ENCODE results near the gene PLD2.
A peak's percentile ranks its signal among the peaks of the same experiment; 100 is the strongest.
"Not testable (repeated sequence)": the region's sequence is repeated elsewhere in the genome, so short reads cannot be mapped to it uniquely, and the experiment has no call there.

Gene PLD2

GRCh38 chr17:4850246-4850645, 43.3 kb downstream of the PLD2 start:
- H3K9me3 Mint-ChIP-seq = peaks cover 6% of the 10 kb centered on the region
- peaks cover 18% of the 10 kb centered on the region for H3K4me1 Mint-ChIP-seq
- no peak overlapping the region for H3K4me3 Mint-ChIP-seq
- CTCF ChIA-PET = no interaction called here
- no peaks in the 10 kb centered on the region for H3K27me3 Mint-ChIP-seq
- H3K36me3 Mint-ChIP-seq = peaks cover 26% of the 10 kb centered on the region
- H3K27ac Mint-ChIP-seq = no peak overlapping the region
- no peak for DNase-seq

- Mint-ChIP-seq H3K4me3 (no peak overlapping the region), H3K4me1 (peaks cover 18% of the 10 kb centered on the region), H3K36me3 (peaks cover 27% of the 10 kb centered on the region), H3K27me3 (no peaks in the 10 kb centered on the region), H3K9me3 (peaks cover 6% of the 10 kb centered on the region), H3K27ac (no peak overlapping the region)
- CTCF ChIA-PET = interaction anchor here (0.5 kb wide), 1 partner anchor 234 kb away, joined by 3 read pairs; no protein-coding TSS in a partner anchor
- no peak for DNase-seq
Observed at GRCh38 chr17:4851084-4851483, 44.1 kb downstream of the PLD2 start.

DNA sequence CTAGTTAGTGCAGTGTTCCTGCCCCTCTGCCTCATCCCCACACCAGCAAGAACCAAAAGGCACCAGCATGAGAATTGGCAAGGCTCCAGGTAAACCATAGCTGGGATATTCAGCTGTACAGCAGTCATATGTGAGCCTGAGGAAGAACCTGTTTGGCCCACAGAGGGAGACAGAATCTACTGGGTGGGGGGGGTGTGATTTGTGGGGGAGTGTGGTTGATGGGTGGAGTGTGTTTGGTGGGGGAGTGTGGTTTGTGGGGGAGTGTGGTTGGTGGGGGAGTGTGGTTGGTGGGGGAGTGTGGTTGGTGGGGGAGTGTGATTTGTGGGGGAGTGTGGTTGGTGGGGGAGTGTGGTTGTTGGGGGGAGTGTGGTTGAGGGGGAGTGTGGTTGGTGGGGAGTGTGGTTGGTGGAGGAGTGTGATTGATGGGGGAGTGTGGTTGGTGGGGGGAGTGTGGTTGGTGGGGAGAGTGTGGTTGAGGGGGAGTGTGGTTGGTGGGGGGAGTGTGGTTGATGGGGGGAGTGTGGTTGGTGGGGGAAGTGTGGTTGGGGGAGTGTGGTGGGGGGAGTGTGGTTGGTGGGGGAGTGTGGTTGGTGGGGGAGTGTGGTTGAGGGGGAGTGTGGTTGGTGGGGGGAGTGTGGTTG, 45.7 kb downstream of the PLD2 start:
- CTCF ChIA-PET = no interaction called here
- H3K36me3 Mint-ChIP-seq = peaks cover 34% of the 10 kb centered on the region
- H3K27ac Mint-ChIP-seq = peak overlapping the region; percentile 50
- no peaks in the 10 kb centered on the region for H3K27me3 Mint-ChIP-seq
- H3K9me3 Mint-ChIP-seq = peaks cover 6% of the 10 kb centered on the region
- no peak overlapping the region for H3K4me3 Mint-ChIP-seq
- no peak for DNase-seq
- peaks cover 18% of the 10 kb centered on the region for H3K4me1 Mint-ChIP-seq

DNA sequence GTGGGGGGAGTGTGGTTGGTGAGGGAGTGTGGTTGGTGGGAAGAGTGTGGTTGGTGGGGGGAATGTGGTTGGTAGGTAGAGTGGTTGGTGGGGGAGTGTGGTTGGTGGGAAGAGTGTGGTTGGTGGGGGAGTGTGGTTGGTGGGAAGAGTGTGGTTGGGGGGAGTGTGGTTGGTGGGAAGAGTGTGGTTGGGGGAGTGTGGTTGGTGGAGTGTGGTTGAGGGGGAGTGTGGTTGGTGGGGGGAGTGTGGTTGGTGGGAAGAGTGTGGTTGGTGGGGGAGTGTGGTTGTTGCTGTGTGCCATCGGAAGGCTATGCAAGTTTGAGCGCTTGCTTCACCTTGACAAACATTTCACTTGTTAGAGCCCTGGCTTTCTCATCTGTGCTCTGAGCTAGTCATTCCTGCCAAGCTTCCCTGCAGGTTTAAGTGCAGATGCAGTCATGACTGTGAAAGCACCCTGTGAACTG, 46.3 kb downstream of the PLD2 start:
- Mint-ChIP-seq H3K4me1 (peaks cover 18% of the 10 kb centered on the region), H3K27ac (no peak overlapping the region), H3K27me3 (no peaks in the 10 kb centered on the region), H3K36me3 (peaks cover 34% of the 10 kb centered on the region), H3K9me3 (peaks cover 6% of the 10 kb centered on the region), H3K4me3 (no peak overlapping the region)
- no peak for DNase-seq
- CTCF ChIA-PET = no interaction called here

DNA sequence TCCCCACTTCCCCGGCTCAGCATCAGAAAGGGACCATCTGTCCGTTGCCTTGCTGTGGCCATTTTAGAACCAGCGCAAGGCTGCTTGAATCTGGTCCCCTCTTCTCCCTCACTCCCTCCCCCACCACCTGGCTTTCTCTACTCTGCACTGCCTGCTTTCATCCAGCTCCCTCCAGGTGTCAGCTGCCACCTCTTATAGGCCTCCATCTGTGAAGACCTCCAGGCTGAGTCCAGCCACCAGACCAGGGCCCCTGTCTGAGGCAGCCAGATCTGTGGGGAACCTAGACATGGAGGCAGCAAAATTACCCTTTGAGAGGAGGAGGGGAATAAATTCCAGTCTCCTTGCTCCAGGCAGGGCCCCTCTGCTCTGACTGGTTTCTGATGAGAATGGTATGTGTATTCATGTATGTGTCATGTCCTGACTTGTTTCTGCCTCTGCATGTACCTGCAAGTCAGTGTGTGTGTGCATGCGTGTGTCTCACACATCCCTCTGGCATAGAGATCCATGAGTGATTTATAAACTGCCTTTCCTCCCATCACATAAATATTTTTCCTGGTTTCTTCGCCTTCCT, 47.2 kb downstream of the PLD2 start:
- H3K9me3 Mint-ChIP-seq = peaks cover 6% of the 10 kb centered on the region
- CTCF ChIA-PET = no interaction called here
- no peak for DNase-seq
- H3K4me3 Mint-ChIP-seq = no peak overlapping the region
- peaks cover 21% of the 10 kb centered on the region for H3K4me1 Mint-ChIP-seq
- H3K27ac Mint-ChIP-seq = peak overlapping the region; percentile 57
- no peaks in the 10 kb centered on the region for H3K27me3 Mint-ChIP-seq
- peaks cover 36% of the 10 kb centered on the region for H3K36me3 Mint-ChIP-seq

DNA sequence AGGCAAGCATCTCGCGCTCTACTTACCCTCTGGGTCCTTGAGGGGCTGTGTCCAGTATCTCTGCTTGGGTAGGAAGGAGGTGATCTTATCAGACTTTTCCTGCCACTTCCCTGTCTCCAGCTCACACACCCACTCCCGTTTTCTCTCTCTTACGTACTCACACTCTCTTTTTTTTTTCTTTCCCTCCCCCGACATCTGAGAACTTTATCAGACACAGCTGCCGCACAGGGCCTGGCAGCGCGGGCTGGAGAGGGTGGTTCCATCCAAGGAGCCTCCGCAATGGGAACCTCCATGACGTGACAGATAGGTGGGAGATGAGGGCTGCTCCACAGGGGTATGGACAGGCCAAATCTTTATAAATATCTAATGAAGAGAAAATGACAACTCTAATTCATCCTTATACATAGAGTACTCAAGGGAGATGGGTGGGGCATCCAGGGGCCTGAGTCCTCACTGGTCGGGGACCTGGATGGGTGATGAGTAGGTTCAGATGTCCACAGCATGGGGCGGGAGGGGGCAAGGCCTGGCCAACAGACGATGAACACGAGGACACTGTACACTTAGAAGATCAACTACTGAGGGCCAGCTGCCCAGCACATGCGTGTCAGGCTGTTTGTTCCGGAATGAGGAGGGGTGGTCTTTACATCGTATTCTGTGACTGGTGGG, 49.5 kb downstream of the PLD2 start:
- CTCF ChIA-PET = no interaction called here
- H3K4me3 Mint-ChIP-seq = no peak overlapping the region

DNA sequence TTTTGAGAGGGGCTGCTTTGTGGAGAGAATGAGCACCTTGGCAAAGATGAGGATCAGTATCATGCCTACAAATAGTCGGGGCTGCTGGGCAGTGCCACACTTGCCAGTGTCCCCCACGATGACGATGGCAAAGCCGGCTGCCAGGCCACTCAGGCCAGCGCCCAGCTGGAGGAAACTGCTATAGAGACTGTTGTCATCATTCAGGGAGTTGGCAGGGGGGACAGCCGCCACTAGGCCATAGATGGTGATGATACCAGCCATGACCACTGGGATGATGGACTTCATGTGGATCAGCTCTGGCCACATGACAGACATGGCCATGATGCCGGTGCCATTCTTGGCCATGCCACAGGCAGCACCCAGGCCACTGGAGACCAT, 50.0 kb downstream of the PLD2 start:
- peak overlapping the region; percentile 34 for H3K27ac Mint-ChIP-seq
- CTCF ChIA-PET = no interaction called here
- no peak for DNase-seq
- peaks cover 9% of the 10 kb centered on the region for H3K4me1 Mint-ChIP-seq
- H3K27me3 Mint-ChIP-seq = no peaks in the 10 kb centered on the region
- H3K4me3 Mint-ChIP-seq = no peak overlapping the region
- peaks cover 32% of the 10 kb centered on the region for H3K36me3 Mint-ChIP-seq
- peaks cover 6% of the 10 kb centered on the region for H3K9me3 Mint-ChIP-seq

More for the DNA sequence above, 49.5 kb downstream of the PLD2 start:
- peaks cover 6% of the 10 kb centered on the region for H3K9me3 Mint-ChIP-seq
- peaks cover 9% of the 10 kb centered on the region for H3K4me1 Mint-ChIP-seq
- no peak overlapping the region for H3K27ac Mint-ChIP-seq
- peaks cover 34% of the 10 kb centered on the region for H3K36me3 Mint-ChIP-seq
- DNase-seq = no peak
- no peaks in the 10 kb centered on the region for H3K27me3 Mint-ChIP-seq

DNA sequence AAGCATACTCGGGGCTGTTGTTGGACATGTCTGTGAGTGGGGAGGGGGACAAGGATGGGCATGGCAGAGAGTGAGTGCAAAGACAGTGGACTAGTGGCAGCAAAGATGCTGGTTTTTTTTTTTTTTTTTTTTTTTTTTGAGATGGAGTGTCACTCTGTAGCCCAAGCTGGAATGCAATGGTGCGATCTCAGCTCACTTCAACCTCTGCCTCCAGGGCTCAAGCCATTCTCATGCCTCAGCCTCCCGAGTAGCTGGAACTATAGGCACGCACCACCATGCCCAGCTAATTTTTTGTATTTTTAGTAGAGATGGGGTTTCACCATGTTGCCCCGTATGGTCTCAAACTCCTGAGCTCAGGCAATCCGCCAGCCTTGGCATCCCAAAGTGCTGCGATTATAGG, 50.4 kb downstream of the PLD2 start:
- H3K4me1 Mint-ChIP-seq, H3K4me3 Mint-ChIP-seq, CTCF ChIA-PET, DNase-seq, H3K27me3 Mint-ChIP-seq, H3K9me3 Mint-ChIP-seq: not testable (repeated sequence)
- H3K36me3 Mint-ChIP-seq = peaks cover 28% of the 10 kb centered on the region
- peak overlapping the region; percentile 34 for H3K27ac Mint-ChIP-seq

GRCh38 chr17:4858068-4858881, 51.3 kb downstream of the PLD2 start:
- H3K9me3 Mint-ChIP-seq = no peaks in the 10 kb centered on the region

DNA sequence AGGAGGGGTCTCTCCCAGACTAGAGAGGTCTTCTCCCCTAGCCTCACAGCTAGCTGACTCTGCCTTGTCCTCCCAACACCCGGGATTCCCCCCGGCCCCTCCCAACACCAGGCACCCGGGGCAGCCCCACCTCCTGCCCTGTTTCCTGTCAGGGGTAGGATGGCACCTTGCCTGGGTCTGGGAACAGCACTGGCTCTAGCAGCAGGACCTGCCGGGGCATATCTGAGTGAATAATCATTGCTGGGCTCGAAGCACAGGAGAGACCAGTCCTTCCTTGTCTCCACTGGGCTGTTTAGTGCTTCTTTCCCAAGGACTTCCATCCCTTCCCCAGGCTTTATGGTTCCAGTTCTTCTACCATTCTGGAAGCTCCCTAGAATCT, 51.9 kb downstream of the PLD2 start:
- H3K9me3 Mint-ChIP-seq = no peaks in the 10 kb centered on the region
- H3K4me3 Mint-ChIP-seq = no peak overlapping the region
- peaks cover 26% of the 10 kb centered on the region for H3K36me3 Mint-ChIP-seq
- no peak overlapping the region for H3K27ac Mint-ChIP-seq
- DNase-seq = no peak
- no peaks in the 10 kb centered on the region for H3K27me3 Mint-ChIP-seq
- CTCF ChIA-PET = no interaction called here
- peaks cover 3% of the 10 kb centered on the region for H3K4me1 Mint-ChIP-seq

More at GRCh38 chr17:4858068-4858881, 51.3 kb downstream of the PLD2 start:
- Mint-ChIP-seq H3K36me3 (peaks cover 26% of the 10 kb centered on the region), H3K27me3 (no peaks in the 10 kb centered on the region), H3K4me3 (no peak overlapping the region), H3K27ac (no peak overlapping the region), H3K4me1 (peaks cover 3% of the 10 kb centered on the region)
- CTCF ChIA-PET = no interaction called here
- no peak for DNase-seq

DNA sequence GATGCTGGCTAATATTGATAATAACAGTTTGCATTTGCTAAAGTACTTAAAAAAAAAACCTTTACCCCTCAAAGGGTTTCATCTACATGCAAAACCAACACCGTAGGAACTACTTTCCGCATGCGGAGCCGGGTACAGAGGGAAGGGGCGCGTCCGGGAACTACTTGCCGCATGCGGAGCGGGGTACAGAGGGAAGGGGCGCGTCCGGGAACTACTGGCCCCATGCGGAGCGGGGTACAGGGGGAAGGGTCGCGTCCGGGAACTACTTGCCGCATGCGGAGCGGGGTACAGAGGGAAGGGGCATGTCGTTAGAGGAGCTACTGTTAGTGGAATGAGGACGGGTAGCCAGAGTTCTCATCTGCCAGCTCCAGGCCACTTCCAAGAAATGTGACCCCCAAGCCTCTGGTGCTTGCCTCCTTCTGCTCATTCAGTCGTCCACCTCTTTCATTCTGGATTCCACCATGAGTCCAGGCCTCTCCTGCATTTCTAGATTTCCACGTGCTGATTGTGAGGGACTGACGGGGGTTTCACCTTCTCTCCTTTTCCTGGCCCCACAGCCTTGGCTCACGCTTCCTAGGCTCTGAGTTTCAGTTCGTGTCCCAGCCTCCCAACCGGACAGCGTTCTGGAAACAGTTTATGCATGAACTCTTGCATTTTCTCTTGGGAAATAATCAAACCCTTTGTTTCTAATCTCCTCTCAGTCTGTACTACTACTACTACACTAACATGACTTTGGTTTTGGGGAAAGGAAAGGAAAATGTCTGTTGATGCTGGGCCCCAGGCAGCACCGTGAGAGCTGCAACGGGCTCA, 53.1 kb downstream of the PLD2 start:
- Mint-ChIP-seq H3K36me3 (peaks cover 18% of the 10 kb centered on the region), H3K27ac (no peak overlapping the region), H3K9me3 (no peaks in the 10 kb centered on the region), H3K27me3 (no peaks in the 10 kb centered on the region), H3K4me3 (no peak overlapping the region), H3K4me1 (peaks cover 3% of the 10 kb centered on the region)
- no peak for DNase-seq
- CTCF ChIA-PET = no interaction called here

DNA sequence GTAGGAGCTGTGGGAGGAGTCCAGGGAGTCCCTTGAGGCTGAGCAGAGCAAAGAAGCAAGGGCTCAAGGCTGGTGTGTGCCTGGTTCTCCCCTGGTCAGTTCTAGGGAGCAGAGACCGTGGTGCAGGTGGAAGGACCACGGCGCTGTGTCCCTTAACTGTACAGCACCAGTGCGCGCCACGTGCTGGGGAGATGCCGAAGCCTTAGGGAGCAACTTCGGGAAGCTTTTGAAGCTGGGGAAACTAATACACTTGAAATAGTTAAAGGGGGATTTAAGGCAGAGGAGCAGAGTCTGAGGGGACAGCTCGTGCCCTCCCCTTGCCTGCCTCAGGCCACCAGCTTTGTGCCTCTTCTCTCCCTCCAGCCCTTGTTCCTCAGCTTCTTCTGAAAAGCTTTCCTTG, 53.7 kb downstream of the PLD2 start:
- Mint-ChIP-seq H3K9me3 (no peaks in the 10 kb centered on the region), H3K27me3 (no peaks in the 10 kb centered on the region), H3K4me3 (no peak overlapping the region), H3K27ac (no peak overlapping the region), H3K36me3 (peaks cover 18% of the 10 kb centered on the region), H3K4me1 (peaks cover 3% of the 10 kb centered on the region)
- CTCF ChIA-PET = no interaction called here
- DNase-seq = no peak

DNA sequence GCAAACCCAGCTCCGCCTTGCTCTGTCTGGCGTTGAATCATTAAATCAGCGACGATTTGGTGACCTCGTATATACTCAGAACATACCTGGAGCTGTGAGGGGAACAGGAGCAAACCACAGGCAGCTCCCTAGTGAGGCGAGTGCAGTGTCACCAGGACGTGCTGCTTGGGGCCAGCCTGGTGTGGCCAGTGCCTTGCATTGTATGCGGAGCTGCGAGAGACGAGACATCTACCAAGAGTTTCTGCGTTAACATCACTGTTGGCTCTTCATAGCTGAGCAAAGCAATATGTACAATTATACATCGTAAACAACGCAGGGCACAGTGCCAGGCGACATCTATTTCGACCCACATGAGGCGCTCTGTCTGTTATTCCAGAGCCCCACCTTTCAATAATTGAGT, 54.1 kb downstream of the PLD2 start:
- H3K27ac Mint-ChIP-seq = no peak overlapping the region
- H3K4me1 Mint-ChIP-seq = peaks cover 3% of the 10 kb centered on the region
- peaks cover 16% of the 10 kb centered on the region for H3K36me3 Mint-ChIP-seq
- H3K4me3 Mint-ChIP-seq = no peak overlapping the region
- CTCF ChIA-PET = interaction anchor here (0.8 kb wide), 1 partner anchor 20 kb away, joined by 3 read pairs; no protein-coding TSS in a partner anchor
- no peak for DNase-seq
- H3K9me3 Mint-ChIP-seq = no peaks in the 10 kb centered on the region
- H3K27me3 Mint-ChIP-seq = no peaks in the 10 kb centered on the region

DNA sequence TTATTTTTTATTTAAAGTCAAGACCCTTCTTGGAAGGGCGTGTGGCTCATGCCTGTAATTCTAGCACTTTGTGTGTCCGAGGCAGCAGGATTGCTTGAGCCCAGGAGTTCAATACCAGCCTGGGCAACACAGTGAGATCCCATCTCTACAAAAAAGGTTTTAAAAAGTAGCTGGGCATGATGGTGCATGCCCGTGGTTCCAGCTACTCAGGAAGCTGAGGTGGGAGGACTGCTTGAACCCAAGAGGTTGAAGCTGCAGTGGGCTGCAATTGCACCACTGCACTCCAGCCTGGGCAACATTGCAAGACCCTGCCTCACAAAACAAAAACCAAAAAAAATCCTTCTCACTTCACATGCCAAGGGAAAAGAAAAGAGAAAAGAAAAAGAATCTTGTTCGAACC, 55.8 kb downstream of the PLD2 start:
- H3K4me3 Mint-ChIP-seq = no peak overlapping the region
- DNase-seq = no peak
- H3K9me3 Mint-ChIP-seq = no peaks in the 10 kb centered on the region
- no peak overlapping the region for H3K27ac Mint-ChIP-seq
- CTCF ChIA-PET = no interaction called here
- H3K27me3 Mint-ChIP-seq = no peaks in the 10 kb centered on the region
- H3K36me3 Mint-ChIP-seq = peaks cover 9% of the 10 kb centered on the region
- H3K4me1 Mint-ChIP-seq = peaks cover 3% of the 10 kb centered on the region
